GM12891 (cell line): Measurements from ENCODE around the gene TBC1D22A.

Experiments
- POLR2A ChIP-seq: IDR thresholded peaks from 2 replicates; pipeline ENCODE4 v1.6.1; 2011; ENCODE audit warnings: low read depth, low read length, control low read depth
- POLR2AphosphoS5 ChIP-seq: IDR thresholded peaks from 2 replicates; pipeline ENCODE4 v1.6.1; 2011; ENCODE audit warnings: low read depth, low read length, control low read depth
- SPI1 ChIP-seq: IDR thresholded peaks from 2 replicates; pipeline ENCODE4 v1.6.1; 2011; ENCODE audit warnings: low read depth, low read length, control low read depth
- TAF1 ChIP-seq: IDR thresholded peaks from 2 replicates; pipeline ENCODE4 v1.6.1; 2011; ENCODE audit warnings: low read depth, low read length, control low read depth

DNA sequence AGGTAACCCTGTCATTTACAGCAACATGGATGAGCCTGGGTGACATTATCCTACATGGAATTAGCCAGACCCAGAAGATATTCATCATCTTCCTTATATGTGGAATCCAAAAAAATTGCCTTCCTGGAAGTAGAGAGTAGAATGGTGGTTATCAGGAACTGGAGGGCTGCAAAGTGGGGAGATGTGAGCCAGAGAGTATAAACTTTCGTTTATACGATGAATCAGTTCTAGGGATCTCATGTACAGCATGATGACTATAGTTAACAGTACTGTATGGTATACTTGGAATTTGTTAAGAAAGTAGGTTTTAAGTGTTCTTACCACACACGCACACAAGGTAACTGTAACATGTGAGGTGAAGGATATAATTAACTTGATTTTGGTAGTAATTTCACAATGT is 79.1 kb downstream of the TBC1D22A start:
- TF ChIP-seq POLR2A (no peak), POLR2AphosphoS5 (no peak), TAF1 (no peak), SPI1 (no peak)
